NB4 (cell line): ENCODE results near the gene RHBDD3.
A peak's percentile ranks its signal among the peaks of the same experiment; 100 is the strongest.

Experiments
- DNase-seq: peaks from one replicate; pipeline ENCODE4 v3.0.0; 2010; ENCODE audit warnings: low read depth
- H3K4me3 ChIP-seq: one replicate; pipeline ENCODE4 v1.5.1; 2011; ENCODE audit warnings: mild to moderate bottlenecking, low read depth, low read length, moderate library complexity
- CTCF ChIP-seq: IDR thresholded peaks from one replicate; pipeline ENCODE4 v1.5.1; 2012; ENCODE audit warnings: low read depth, low read length
- MYC ChIP-seq: IDR thresholded peaks from 2 replicates; pipeline ENCODE4 v1.6.1; 2011; ENCODE audit warnings: low read depth, low read length
- POLR2A ChIP-seq: IDR thresholded peaks from 2 replicates; pipeline ENCODE4 v1.6.1; 2011; ENCODE audit warnings: mild to moderate bottlenecking; ENCODE audit not compliant: insufficient read length; ENCODE audit errors: extremely low read depth
- TF ChIP-seq, protein P1 (sequence below): IDR thresholded peaks from 2 replicates; pipeline ENCODE4 v1.6.1; 2011; ENCODE audit warnings: low read depth, low read length

Gene RHBDD3

GRCh38 chr22:29267462-29267857 lies 321 bp downstream of the RHBDD3 start:
- no peak for DNase-seq
- TF ChIP-seq, protein P1, sequence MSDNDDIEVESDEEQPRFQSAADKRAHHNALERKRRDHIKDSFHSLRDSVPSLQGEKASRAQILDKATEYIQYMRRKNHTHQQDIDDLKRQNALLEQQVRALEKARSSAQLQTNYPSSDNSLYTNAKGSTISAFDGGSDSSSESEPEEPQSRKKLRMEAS, result no peak
- TF ChIP-seq MYC (no peak), POLR2A (no peak), CTCF (no peak)
- peak overlapping the region; percentile 93 for H3K4me3 ChIP-seq

- H3K4me3 ChIP-seq, result peak overlapping the region; percentile 93
- peak; percentile 39 for DNase-seq
- TF ChIP-seq MYC (no peak), POLR2A (no peak), CTCF (no peak)
- TF ChIP-seq, protein P1, result no peak
Measured at GRCh38 chr22:29266564-29267461, 968 bp downstream of the RHBDD3 start.

DNA sequence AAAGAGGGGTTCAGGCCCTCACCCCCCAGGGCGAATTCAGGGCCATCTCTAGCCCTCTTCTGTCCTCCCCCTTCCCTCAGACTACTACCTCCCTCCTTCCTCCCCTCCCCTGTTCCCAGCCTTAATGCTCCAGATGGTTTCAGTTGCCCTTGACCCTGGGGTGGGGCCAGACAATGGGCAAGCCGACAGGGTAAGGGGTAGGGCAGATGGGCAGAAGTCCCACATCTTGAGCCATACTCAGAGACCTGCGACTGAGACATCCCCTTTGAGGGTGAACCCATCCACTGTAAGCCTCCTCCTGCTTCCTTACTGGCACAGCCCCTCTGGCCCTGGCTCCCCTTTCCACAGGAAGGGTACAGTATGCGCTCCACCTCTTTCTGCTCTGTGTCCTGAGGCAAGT lies 1.9 kb downstream of the RHBDD3 start:
- DNase-seq, result no peak
- no peak for TF ChIP-seq CTCF
- TF ChIP-seq POLR2A, result no peak
- TF ChIP-seq, protein P1, result no peak
- no peak for TF ChIP-seq MYC
- peak overlapping the region; percentile 93 for H3K4me3 ChIP-seq

GRCh38 chr22:29265305-29265704 lies 2.5 kb downstream of the RHBDD3 start:
- TF ChIP-seq POLR2A, result no peak
- TF ChIP-seq, protein P1, result no peak
- no peak overlapping the region for H3K4me3 ChIP-seq
- no peak for DNase-seq

DNA sequence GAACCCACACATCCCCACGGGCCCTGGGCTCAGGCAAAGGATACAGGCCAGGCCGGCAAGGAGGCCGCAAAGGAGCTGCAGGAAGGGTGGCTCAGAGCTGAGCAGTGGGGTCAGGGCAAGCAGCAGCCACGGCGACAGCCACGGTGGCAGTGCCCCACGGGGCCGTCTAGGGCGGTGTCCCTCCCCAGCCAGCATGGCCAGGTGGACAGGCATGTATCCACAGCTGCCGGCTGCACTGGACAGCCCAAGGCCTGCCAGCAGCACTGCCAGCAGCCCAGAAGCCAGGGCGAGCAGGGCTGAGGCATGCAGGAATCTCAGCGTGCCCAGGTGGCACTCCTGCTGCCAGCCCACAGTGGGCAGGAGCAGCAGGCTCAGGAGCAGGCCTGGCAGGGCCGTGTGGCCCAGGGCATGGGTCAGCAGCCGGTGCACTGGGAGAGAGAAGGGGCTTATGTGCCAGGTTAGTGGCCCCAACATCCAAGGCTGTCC lies 3.9 kb downstream of the RHBDD3 start:
- no peak for DNase-seq
- no peak overlapping the region for H3K4me3 ChIP-seq
- TF ChIP-seq MYC (no peak), POLR2A (no peak), CTCF (no peak)
- TF ChIP-seq, protein P1, result no peak
